AML-193 (cell line): ENCODE data around the gene GABRP.
"Not testable (repeated sequence)": the region's sequence is repeated elsewhere in the genome, so short reads cannot be mapped to it uniquely, and the experiment has no call there.

ENCODE experiments used
- DNase-seq, 2 experiments: peaks; one replicate each; lab custom pipeline; 2025; lab: John Stamatoyannopoulos, UW

The GABRP gene, protein sequence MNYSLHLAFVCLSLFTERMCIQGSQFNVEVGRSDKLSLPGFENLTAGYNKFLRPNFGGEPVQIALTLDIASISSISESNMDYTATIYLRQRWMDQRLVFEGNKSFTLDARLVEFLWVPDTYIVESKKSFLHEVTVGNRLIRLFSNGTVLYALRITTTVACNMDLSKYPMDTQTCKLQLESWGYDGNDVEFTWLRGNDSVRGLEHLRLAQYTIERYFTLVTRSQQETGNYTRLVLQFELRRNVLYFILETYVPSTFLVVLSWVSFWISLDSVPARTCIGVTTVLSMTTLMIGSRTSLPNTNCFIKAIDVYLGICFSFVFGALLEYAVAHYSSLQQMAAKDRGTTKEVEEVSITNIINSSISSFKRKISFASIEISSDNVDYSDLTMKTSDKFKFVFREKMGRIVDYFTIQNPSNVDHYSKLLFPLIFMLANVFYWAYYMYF

DNA sequence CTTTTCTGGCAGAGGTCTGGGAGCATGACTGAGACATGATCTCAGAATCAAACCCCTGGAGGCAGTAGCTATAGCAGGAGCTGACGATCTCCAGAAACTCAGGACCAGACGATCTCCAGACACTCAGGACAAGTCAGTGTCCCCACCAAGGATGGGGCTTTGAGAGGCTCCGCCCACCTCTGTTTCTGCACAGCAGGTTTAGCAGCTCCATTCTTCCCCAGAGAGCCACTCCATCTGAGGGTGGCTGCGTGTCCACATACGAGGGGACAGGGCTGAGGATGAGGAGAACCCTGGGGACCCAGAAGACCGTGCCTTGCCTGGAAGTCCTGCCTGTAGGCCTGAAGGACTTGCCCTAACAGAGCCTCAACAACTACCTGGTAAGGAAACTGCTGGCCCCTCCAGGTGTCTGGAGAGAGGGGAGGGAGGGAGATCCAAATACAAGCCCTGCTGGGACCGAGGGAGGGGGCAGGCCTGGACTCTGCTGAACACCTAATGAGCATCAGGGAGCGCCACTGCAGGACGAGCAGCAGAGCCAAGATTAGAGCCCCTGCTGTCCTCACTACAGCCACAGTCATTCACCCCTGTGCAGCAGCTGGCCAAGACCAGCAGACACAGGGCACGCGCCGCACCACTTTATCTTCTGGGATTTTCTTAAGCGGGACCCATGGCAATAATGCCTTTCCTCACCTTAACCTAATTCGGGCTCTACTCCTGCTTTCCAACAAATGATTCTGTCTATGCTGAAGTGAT, at the start of gene GABRP:
Gene GABRP, plus strand, starts transcription at position 228 of the 750 bp plus-strand sequence. CDS start 4,891 bp downstream, outside the sequence.
- no peak for DNase-seq

DNA sequence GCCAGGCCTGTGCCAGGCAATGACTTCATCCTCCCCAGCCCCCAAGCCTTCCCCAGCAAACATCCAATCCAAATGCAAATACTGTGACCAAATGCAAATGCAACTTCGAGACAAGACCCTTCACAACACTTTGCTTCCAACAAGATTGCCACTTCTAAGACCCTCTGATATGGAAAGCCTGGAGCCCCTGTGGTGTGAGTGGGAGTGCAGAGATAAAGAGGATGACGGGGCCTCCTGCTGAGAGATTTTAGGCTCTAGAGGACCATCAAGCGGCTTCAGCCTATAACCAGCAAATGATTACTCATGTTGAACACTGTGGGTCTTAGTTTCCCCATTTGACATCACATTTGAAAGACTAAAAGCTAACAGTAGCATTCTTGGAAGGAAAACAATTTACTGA, 46.6 kb upstream of the GABRP start:
- no peak for DNase-seq

DNA sequence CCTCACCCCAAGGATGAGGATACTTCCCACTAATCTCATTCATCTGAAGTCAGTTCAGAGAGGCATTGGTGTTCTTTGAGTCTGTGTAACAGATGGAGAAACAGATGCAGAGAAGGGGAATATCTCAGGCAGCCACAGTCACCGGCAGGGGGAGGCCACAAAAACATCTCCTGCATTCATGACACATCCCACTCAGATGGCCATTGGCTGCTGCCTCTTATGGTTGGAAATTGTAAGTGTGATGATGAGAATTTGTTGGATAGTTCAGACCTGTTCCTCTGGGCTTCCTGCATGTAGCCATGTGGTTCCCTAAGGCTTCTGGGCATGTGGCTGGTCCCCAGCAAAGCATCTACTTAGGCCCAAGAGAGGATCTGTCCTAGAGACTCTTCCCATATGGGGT, 45.9 kb upstream of the GABRP start:
- DNase-seq = no peak

DNA sequence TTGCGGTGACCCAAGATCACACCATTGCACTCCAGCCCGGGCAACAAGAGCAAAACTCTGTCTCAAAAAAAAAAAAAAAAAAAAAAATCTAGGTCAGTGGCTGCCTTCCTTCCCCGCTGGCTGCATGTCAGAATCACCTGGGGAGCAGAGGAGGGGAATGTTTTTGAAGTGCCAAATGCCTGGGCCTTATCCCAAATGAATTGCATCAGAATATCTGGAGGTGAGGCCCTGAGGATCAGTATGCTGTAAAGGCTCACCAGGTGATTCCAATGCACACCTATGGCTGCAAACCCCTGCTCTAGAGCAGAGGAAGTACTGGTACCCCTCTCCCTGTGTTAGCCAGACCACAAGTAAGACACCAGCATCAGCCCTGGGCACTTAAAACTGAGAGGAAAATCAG, 44.7 kb upstream of the GABRP start:
- DNase-seq = no peak

DNA sequence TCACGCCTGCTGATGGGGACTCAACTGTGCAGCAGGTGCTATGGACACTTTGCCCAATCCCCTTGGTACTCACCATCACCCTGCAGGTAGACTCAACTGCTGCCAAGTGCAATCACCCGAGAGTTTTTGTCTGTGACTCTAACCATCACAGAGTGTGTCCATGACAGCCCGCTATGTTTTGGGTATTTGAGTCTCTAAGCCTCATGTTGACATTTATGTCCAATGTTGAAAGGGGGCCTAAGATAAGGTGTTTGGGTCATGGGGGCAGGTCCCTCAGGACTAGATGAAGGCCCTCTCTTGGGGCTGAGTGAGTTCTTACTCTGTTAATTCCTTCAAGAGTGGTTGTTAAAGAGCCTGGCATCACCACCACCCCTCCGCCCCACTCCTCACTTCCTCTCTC, 44.1 kb upstream of the GABRP start:
- DNase-seq = no peak

DNA sequence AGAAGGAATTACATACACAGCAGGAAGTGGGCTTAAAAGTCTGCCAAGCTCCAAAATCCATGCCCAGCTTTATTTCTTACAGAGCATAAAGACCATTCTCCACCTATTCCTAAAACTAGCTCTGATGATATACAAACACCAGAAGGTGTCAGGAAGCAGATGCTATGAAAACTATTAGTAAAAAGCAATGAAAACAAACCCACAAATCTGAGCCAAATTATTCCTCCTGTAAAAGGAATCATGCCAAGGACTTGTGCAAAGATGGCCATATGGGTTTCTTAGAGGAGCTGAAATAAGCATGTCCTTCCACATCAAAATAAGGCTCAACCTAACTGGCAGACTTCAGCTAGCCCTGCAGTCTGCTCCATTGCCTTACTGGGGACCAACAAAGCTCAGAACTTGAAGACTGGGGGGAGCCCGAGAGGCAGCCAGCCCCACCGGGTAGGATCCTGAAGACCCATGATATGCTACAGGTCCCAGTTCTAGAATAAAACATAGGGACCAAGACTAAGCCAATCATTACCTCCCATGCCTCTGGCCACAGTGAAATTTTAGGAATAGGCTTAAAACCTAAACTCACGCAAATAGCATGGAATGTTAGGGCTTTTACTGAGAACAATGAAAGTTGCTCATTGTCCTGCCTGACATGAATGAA, 42.8 kb upstream of the GABRP start:
- no peak for DNase-seq

DNA sequence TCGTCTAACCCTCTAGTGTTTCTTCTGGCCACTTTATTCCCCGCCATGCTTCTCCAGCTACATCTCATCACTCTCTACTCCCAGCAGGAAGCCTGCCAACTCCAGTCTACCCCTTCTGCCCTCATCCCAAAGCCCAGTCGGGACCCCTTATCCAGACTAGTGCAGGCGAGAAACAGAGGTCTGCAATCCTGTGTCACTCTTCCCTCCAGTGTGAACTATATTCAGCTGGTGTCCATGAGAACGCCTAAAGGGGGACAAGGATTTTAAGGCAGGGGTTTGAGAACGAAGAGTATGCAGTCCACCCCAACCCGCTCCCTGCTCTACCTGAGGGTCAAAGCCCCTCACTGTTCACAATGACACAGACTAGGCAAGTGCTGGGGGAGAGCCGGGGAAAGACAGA, 41.7 kb upstream of the GABRP start:
- DNase-seq = no peak

DNA sequence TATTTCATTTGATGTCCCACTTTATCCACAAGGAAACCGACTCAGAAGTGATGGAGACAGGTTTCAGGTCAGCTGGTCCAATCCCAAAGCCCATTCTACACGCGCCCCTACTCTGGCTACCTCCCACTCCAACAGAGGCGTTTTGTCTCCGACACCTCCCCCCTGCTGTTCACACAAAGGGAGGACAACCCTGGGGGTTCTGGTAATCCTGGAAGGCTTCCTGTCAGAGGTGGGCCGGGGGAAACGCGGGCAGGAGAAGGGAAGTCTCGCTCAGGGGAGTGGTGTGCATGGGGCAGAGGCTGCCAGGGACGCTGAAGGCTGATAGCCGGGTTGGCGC, 39.7 kb upstream of the GABRP start:
- DNase-seq = no peak

DNA sequence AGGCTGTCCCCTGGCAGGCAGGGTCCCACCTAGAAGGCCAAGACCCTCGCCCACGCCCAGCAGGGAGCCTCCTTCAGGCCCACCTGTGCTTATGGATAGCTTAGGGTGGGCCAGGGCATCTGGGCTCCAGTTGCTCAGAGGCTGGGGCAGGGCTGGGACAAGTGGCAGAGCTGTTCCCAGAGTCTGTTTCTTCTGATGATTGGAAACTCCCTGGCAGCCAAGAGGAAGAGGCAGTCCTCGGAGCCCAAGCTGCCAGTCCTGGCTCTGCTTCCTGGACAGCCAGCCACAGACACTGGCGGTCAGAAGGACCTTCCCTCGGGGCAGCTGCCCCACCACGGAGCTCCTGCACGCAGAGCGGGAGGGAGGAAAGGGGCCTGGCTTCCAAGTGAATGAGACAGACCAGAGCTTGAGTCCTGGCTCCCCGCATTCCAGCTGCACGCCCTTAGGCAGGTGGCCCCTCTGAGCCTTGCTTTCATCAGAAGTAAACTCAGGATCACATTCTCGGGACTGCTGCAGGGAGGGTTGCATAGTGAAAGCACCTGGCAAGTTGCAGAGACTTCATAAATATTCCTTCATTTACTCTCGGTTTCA, 37.9 kb upstream of the GABRP start:
- DNase-seq = no peak

DNA sequence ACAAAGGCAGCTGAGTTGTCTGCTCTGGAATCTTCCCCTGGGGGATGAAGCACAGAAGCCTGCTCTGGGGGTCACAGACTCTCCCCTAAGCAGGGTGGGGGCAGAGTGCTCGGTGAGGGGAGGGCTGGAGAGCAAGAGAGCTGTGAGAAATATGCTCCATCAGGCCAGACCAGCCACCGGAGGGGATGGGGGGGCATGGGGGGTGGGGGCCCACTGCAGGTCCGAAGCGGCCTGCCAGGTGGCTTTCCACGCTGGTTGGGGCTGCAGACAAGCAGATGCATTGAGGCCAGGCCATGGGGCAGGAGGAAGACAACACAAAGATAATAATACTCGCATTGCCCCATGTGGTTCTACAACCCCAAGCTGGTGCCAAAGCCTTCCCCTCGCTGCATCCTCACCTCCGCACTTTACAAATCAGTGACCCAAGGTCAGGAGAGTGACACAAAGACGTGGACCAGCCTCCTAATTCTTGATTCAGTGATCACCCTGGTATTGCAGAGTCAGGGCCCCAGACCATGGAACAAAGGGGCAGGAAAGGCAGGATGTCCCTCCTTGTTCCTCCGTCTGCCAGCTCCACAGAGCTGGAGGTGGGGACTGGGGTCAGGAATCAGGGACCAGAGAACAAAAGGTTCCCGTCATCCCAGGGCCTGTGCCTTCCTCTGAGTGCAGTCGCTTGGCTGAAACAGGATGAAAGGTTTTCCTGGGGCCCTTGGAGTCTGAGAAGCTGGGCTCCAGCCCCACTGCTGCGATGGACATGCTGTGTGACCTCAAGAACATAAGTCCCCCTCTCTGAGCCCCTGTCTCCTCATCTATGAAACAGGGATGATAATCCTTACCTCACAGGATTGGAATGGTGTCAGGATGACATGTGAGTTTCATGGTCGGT, 37.2 kb upstream of the GABRP start:
- no peak for DNase-seq

DNA sequence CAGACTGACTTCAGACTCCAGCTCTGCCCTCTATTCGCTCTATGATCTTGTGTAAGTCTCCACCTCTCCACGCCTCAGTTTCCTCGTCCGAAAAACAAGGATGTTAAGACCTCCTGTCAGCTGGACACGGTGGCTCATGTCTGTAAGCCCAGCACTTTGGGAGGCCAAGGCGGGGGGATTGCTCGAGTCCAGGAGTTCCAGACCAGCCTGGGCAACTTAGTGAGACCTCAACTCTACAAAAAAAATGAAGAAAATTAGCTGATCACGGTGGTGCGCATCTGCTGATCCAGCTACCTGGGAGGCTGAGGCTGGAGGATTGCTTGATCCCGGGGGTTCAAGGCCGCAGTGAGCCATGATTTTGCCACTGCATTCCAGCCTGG, 36.6 kb upstream of the GABRP start:
- DNase-seq = no peak

DNA sequence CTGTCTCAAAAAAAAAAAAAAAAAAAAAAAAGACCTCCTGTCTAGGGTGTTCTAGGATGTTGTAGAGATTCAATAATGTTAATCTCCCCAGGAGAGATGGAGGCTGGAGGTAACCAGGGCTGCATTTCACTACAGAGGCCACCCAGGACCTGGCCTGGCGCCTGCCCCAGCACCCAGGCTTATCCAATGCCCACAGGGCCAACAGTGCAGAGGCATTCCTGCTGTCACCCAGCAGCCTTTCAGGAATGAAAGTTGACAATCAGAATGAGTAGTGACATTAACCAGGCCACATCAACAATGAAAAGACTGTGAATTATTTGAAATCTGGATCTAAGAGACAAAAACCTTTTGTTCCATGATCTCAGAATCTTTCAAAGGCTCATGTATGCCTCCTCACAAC, 36.2 kb upstream of the GABRP start:
- DNase-seq = no peak

DNA sequence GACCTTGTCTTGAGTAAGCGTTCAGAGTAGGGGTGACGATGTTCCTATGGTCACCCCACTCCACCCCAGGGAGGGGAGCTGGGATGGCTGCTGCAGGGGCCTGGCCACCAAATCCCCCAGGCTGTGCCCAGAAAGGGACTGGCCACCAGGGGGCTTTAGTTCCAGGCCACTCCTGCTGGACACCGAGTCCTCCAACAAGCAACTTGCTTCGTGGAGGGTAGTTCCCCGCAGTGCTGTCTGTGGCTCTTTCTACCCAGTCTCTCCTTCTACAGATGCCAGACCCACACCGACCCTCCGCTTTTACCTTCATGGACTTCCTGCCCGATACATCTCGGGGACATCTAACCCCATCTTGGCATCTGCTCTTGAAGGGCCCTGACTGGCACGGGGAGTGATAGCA, 35.7 kb upstream of the GABRP start:
- DNase-seq = no peak

DNA sequence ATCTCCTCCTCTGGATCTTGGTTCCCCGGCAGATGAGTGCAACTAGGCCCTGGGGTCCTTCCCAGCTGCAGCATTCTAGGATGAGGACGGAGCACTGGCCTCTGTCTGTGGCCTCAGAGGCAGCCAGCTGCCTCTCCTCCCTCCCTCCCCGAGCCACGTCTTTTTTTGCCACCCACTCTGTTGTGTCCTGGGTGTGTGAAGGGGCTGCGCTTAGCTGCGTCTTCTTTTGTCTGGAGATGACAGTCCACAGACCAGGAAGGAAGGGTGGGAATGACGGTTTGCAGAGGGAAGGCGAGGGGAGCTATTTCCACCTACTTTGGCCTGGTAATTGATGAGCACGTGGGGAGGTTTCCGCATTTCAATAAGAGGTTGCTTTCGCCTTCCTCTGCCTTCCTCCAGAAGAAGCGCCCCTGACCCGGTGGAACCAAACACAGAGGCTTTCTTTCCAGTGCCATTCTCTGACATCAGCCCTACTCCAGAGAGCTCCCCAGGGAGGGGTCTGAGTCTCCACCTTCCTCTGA, 34.5 kb upstream of the GABRP start:
- DNase-seq = no peak

DNA sequence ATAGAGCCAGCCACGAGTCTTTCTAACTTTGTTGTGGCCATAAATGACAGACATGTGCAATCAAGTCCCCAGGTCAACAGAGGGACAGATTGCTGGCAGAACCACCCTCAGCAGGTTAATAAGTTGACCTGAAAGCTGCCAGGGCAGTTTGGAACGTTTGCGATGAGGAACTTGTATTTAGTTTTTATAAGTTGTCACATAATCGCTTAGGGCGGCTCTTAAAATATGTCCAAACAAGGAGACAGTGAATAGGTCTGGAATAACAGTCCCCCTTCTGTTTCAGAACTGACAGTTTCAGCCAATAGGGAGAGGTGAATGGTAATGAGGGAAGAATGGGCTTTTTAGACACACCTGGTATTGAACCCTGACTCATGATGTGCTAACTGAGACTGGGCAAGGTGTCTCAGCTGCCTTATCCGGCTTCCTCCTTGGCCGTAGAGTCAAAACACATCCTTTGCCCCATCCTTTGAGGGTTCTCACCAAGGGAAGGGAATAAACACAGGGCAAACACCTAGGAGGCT, 33.6 kb upstream of the GABRP start:
- DNase-seq = no peak

DNA sequence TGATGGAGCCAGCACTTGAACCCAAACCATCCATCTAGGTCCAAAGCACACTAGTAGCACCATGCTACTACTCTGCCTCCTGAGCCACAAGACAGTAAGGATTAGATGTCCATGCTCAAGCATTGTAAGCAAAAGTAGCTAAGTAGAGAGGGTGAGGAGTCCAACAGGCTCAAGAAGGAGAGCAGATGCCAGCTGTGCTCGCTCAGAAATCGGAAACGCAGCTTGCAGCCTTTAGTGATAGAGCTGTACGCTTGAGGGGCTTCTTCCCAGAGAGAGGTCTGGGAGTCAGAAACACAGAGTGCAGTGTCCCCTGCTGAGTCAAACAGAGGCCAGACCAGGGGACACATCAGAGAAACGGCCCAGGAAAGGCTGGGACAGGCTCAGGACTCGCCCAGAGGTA, 32.7 kb upstream of the GABRP start:
- no peak for DNase-seq

DNA sequence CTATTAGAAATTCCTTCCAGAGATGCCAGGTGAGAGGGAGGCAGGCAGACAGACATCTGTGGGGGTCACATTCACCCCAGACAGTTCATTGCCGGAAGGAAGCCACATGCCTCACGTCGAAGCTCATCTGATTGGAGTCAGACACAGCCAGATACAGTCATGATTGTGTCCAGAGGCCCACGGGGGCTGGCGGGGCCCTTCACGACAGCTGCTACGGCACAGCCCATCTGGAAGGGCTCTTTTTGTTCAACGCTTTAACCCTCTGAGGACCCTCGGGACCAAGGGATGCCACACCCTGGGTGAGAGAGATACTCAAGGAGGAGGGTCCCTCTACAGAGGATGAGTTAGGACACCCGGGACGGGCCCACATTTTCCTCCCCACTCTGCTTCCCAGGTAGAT, 31.9 kb upstream of the GABRP start:
- DNase-seq = no peak

DNA sequence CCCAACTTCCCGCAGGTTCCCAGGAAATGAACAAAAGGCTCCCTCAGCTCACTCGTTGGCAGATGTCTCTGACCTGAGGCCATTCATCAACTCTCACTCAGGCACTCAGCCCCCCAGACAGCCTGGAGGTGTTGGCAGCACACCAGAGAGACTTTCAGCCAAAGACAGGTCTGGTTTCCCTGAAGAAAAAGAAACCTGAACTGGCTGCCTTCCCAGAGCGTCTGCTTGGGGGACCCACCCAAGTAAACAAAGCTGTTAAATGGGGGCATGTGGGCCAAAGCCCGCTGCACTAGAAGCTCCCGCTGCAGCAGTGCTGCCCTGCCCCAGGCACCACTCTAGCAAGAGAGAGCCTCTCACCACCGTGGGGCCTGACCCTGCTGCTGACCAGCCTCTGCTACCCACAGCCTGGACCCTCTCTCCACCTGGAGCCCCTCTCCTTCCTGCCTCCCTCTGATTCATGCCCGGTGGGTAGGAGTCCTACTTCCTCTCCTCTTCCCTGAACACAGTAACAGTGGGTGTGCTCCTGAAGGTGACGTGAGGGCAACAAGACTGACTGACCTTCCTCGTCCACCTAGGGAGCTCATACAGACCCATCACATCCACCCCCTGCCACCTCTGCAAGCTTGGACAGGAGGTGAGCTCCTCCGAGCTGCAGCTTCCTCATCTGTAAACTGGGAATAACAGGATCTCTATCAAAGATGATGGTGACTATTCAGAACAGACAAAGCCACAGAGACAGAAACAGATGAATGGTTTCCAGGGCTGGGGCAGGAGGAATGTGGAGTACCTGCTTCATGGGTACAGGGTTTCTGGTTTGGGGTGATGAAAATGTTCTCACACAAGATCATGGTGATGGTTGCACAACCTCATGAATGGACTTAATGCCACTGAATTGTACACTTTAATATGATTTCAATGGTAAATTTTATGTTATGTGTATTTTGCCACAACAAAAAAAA, 31.0 kb upstream of the GABRP start:
- no peak for DNase-seq

DNA sequence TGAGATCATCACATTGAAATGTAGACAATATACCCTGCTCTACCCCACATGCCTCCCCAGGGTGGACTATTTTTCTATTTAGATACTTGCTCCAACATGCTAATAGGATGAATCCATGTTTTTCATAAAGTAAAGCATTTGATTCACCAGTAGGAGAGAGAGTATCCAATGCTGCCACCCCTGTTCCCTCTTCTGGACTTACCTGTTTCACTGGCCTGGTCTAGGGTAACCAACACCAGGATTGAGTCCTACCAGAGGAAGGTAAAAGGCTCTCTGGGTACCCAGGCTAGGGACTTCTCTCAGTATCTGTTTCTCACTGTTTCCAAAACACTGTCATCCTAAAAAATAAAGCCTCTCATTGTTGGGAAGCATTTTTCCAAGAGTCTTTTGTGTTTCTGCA, 30.2 kb upstream of the GABRP start:
- DNase-seq = no peak

DNA sequence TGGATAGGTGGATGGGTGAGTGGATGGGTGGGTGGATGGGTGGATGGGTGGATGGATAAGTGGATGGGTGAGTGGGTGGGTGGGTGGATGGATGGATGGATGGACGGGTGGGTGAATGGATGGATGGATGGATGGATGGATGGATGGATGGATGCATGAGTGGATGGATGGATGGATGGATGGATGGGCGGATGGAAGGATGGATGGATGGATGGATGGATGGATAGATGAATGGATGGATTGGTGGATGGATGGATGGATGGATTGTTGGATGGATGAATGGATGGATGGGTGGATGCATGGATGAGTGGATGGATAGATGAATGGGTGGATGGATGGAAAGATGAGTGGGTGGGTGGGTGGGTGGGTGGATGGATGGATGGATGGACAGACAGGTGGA, 29.0 kb upstream of the GABRP start:
- DNase-seq = not testable (repeated sequence)
